ENCODE results near the gene RTN4R.

Gene RTN4R

GRCh38 chr22:20297414-20298109 lies 29.4 kb upstream of the RTN4R start:
- in situ Hi-C loops (cut with HindIII; ENCODE audit: low sequenced_read_pairs) = no loop called here
- no peak for TF ChIP-seq CTCF (IDR thresholded peaks at IDR 0.05; ENCODE audit: low read depth, low read length)
- no peak overlapping the region for H3K4me3 ChIP-seq (ENCODE audit: low read depth, low read length)
- DNase-seq (ENCODE audit: low read depth, low spot score) = no peak

- no peak for TF ChIP-seq CTCF (IDR thresholded peaks at IDR 0.05; ENCODE audit: low read depth, low read length)
- DNase-seq (ENCODE audit: low read depth, low spot score) = peak; percentile 3
- in situ Hi-C loops (cut with HindIII; ENCODE audit: low sequenced_read_pairs) = no loop called here
- H3K4me3 ChIP-seq (ENCODE audit: low read depth, low read length) = no peak overlapping the region
These were observed 28.5 kb upstream of the RTN4R start for GRCh38 chr22:20296598-20296997.

GRCh38 chr22:20295262-20296064 lies 27.3 kb upstream of the RTN4R start:
- in situ Hi-C loops (cut with HindIII; ENCODE audit: low sequenced_read_pairs) = no loop called here
- DNase-seq (ENCODE audit: low read depth, low spot score) = no peak
- no peak overlapping the region for H3K4me3 ChIP-seq (ENCODE audit: low read depth, low read length)
- no peak for TF ChIP-seq CTCF (IDR thresholded peaks at IDR 0.05; ENCODE audit: low read depth, low read length)

DNA sequence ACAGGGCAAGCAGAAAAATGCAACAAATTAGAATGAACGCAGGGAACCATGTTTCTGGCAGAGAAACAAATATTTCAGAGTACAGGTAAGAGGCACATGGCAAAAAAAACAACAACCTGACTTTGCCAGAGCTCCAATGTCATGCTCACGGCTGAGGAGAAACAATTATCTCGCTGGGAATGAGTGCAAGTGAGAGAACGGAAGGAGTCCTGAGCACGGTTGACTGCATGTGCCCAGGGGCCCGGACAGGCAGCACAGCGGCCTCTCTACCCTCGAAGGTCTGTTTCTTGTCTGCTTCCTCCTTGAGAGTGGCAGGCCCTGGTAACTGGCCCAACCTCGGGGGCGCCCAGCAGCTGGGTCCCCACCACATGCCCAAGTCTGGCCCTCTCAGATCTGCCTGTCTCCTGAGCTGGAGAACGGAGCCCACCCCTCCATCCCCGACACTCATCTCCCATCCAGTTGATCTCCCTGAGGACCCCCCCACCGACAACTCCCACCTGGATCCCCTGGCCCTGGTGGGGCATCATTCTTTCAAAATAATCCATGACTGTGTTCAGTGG lies 24.6 kb upstream of the RTN4R start:
- DNase-seq (ENCODE audit: low read depth, low spot score) = no peak
- in situ Hi-C loops (cut with HindIII; ENCODE audit: low sequenced_read_pairs) = no loop called here
- no peak overlapping the region for H3K4me3 ChIP-seq (ENCODE audit: low read depth, low read length)
- no peak for TF ChIP-seq CTCF (IDR thresholded peaks at IDR 0.05; ENCODE audit: low read depth, low read length)

DNA sequence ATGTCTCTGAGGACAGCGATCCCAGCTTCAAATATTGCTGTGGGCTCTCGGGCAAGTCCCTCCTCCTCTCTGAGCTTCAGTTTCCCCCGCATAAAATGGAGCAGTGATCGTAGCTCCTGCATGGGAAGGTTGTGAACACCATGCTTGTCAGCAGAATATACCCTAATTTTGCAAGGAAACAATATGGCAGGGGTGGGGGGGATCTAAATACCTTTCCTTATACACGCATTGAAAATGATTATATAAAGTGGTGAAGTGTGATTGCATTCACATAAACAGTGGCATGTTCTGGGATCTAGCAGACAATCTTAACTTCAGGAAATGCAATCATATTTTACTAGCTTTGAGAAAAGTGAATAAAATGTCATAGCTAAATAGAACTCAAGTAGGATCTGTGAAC lies 24.0 kb upstream of the RTN4R start:
- DNase-seq (ENCODE audit: low read depth, low spot score) = no peak
- no peak overlapping the region for H3K4me3 ChIP-seq (ENCODE audit: low read depth, low read length)
- no peak for TF ChIP-seq CTCF (IDR thresholded peaks at IDR 0.05; ENCODE audit: low read depth, low read length)
- in situ Hi-C loops (cut with HindIII; ENCODE audit: low sequenced_read_pairs) = no loop called here

DNA sequence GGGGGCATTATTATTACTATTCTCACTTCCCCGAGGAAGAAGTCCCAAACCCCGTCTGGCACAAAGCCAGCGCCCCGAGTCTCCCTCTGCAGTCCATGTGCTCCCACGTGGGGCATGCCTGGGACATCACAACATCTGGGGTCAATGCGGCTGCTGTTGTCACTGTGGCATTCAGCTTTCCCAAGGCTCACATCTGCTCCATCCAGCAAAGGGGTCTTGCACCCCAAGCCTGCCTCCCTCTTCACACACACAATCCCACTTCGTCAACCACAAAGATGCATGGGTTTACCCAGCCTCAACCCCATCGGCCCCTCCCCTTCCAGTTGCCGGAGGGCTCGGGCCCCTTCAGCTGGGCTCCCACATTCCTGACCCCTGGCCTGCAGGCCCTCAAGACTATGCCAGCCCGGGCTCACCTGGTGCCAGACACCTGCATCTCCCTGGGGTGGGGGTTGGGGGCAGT lies 23.5 kb upstream of the RTN4R start:
- in situ Hi-C loops (cut with HindIII; ENCODE audit: low sequenced_read_pairs) = no loop called here
- H3K4me3 ChIP-seq (ENCODE audit: low read depth, low read length) = no peak overlapping the region
- no peak for TF ChIP-seq CTCF (IDR thresholded peaks at IDR 0.05; ENCODE audit: low read depth, low read length)
- no peak for DNase-seq (ENCODE audit: low read depth, low spot score)
